Spinal cord (tissue), 10 donors: ENCODE results near the gene MAP4K2. TPM values are rescaled to one million over a fixed set of nuclear protein-coding genes. Genes with fewer than 3 reads are reported as not detected.
A peak's percentile ranks its signal among the peaks of the same experiment; 100 is the strongest.

ENCODE experiments used
- DNase-seq, 6 donors: peaks; one replicate each; pipeline versions ENCODE4 v3.0.0 to v3.0.0-alpha.2; 2013 to 2015; ENCODE audit warnings: low spot score in 6 of 6, low read depth in 4 of 6
- H3K27ac ChIP-seq: one replicate; pipeline ENCODE4 v1.5.1; 2013; ENCODE audit warnings: low read depth, low read length, control low read depth
- H3K27me3 ChIP-seq: one replicate; pipeline ENCODE4 v1.6.1; 2013; ENCODE audit warnings: low read length; ENCODE audit not compliant: control insufficient read depth, insufficient read depth
- H3K36me3 ChIP-seq: one replicate; pipeline ENCODE4 v1.6.1; 2013; ENCODE audit warnings: low read length; ENCODE audit not compliant: control insufficient read depth, insufficient read depth
- H3K4me1 ChIP-seq: one replicate; pipeline ENCODE4 v1.6.1; 2013; ENCODE audit warnings: low read length; ENCODE audit not compliant: control insufficient read depth, insufficient read depth
- H3K4me3 ChIP-seq: one replicate; pipeline ENCODE4 v1.5.1; 2013; ENCODE audit warnings: low read depth, low read length, control low read depth
- H3K9me3 ChIP-seq: one replicate; pipeline ENCODE4 v1.6.1; 2013; ENCODE audit warnings: low read length; ENCODE audit not compliant: control insufficient read depth, insufficient read depth
- WGBS: methylation state at CpG from one replicate; pipeline ENCODE4 v1.1.5; 2013; ENCODE audit warnings: missing lambda C conversion rate; ENCODE audit not compliant: insufficient coverage; 5-methylcytosine and 5-hydroxymethylcytosine counted together
- polyA plus RNA-seq, 2 donors: library from polyadenylated mRNA; unstranded; fragments of 120-200 nt; gene quantifications; one replicate each; pipeline ENCODE4 v1.2.1, GENCODE V29; 2013; ENCODE audit not compliant: insufficient read length in 2 of 2
- total RNA-seq, 2 donors: library from RNA; depleted of rRNA in 1 of 2; stranded (reverse); fragments of 120-200 nt in 1 of 2; fragments of >200 nt in 1 of 2; gene quantifications; one replicate each; pipeline versions ENCODE4 v1.2.3 to v1.2.4, GENCODE V29; 2013 to 2014
- donor health status: healthy.

The MAP4K2 gene
- total and polyA plus RNA-seq, 4 donors = 15.3 to 47.7 (median 31.1) TPM

DNA sequence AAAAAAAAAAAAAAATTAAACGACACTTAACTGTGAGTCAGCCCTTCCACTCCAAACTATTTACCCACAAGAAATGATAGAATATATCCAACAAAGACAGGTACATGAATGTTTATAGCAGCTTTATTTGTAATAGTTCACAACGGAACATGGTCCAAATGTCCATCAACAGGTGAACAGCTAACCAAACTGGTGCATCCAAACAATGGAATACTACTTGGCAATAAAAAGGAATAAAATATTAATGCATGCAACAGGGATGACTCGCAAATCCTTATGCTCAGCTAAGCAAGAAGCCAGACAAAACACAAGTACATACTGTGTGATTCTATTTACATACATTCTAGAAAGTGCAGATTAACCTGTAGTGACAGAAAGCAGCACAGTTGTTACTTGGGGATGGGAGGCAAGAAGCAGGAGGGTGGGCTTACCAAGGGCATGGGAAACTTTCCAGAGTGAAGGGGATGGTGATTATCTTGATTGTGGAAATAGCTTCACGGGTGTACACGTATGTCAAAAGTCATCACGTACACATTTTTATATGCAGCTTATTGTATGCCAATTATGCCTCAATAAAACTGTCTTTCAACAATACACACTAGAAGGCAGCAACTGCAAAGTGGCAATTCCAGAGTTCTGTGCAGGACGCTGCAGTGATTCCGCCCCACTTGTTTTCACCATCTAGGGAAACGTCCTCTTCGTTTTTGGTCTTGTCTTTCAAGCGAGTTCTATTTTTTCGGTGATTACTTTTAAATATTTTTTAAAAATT, 18.0 kb downstream of the MAP4K2 start:
- Histone ChIP-seq H3K27me3 (no peaks in the 10 kb centered on the region), H3K4me3 (no peak overlapping the region), H3K36me3 (peaks cover 42% of the 10 kb centered on the region), H3K9me3 (no peaks in the 10 kb centered on the region), H3K27ac (no peak overlapping the region), H3K4me1 (no peaks in the 10 kb centered on the region)
- 100% methylated on average over 2 of the region's 12 CpGs for WGBS
- DNase-seq = no peak

GRCh38 chr11:64778473-64779298, 24.3 kb downstream of the MAP4K2 start, which contains the start of gene SF1:
SF1 (minus strand) TSS chr11:64778542; CDS start chr11:64778392, 150 bp downstream.
- H3K4me3 ChIP-seq = peak within 1 kb of the TSS; percentile 75
- peaks cover 27% of the 10 kb centered on the region for H3K36me3 ChIP-seq
- DNase-seq = peak; percentile 99 to 100 (median 100)
- H3K27ac ChIP-seq = peak within 1 kb of the TSS; percentile 94
- WGBS = 0% methylated on average over 70 of the region's 80 CpGs
- H3K27me3 ChIP-seq = no peaks in the 10 kb centered on the region
- no peaks in the 10 kb centered on the region for H3K9me3 ChIP-seq
- H3K4me1 ChIP-seq = peaks cover 8% of the 10 kb centered on the region

DNA sequence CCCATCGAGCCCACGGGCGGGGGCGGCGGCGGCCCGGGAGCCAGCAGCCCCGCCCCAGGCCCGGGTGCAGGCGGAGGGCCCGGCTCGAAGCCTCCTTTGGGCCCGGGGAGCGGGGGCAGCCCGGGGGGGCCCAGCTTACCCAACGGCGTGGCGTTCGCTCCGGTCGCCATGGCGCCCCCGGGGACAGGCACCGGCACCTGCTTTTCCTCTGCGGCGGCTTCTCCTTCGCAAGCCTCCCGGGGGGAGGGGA, 24.9 kb downstream of the MAP4K2 start:
- WGBS = 0% methylated on average over 28 of the region's 28 CpGs
- Histone ChIP-seq H3K27me3 (no peaks in the 10 kb centered on the region), H3K4me3 (peak overlapping the region; percentile 63), H3K36me3 (peaks cover 30% of the 10 kb centered on the region), H3K27ac (peak overlapping the region; percentile 94), H3K4me1 (peaks cover 8% of the 10 kb centered on the region), H3K9me3 (no peaks in the 10 kb centered on the region)
- no peak for DNase-seq

DNA sequence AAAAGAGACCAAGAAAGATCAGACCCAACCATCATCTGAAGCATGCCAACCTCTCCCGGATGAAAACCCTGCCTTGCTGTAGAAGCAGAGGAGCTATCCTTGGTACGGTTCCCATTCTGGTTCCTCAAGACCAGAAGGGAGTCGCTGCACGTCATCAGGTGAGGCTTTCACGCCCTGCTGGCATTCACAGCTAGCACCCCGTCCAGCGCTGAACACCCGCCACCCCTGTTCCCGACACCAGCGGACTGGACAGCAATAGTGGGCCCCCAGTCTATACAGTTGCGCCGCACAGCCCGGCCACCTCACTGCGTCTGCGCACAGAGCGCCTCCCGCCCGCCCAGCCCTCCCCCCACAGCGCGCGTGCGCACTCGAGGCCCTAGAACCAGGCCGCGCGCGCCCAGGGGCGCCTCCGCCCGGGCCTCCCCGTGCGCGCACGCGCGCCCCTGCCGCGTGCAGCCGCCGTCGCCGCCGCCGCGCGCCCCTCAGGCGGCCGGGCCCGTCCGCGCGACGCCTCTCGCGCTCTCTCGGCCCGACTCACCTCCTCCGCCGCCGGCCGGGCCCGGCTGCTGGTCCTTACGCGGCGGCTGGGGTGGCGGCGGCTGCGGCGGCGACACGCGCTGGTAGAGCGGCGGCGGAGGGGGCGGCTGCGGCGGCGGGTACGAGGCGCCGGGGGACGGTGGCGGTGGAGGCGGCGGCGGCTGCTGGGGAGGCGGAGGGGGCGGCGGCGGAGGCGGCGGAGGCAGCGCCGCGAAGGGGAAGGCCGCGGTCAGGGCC, 25.4 kb downstream of the MAP4K2 start:
- H3K9me3 ChIP-seq = no peaks in the 10 kb centered on the region

DNA sequence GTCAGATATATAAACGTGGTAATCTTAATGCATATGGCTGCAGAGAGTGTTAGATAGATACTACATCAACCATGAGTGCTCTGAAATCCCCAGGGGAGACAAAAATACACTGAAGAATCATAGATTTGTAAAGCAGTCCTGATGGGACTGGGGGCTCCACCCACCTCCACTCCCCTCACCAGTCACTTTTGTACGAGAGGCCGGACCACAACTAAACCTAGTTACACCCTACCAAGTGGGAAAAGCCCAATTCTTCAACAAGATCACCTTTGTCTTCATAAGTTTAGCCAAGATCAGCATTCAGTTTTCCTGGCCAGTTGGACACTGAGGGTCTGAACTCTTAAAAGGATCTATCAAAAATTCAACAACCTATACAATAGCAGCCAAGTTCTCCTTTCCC, 26.1 kb downstream of the MAP4K2 start:
- Histone ChIP-seq H3K9me3 (no peaks in the 10 kb centered on the region), H3K4me3 (peak overlapping the region; percentile 75), H3K27me3 (no peaks in the 10 kb centered on the region), H3K36me3 (peaks cover 28% of the 10 kb centered on the region), H3K27ac (no peak overlapping the region), H3K4me1 (peaks cover 8% of the 10 kb centered on the region)
- DNase-seq = no peak
- WGBS = 33% methylated on average over 2 of the region's 3 CpGs

More for the DNA sequence above, 25.4 kb downstream of the MAP4K2 start:
- Histone ChIP-seq H3K36me3 (peaks cover 30% of the 10 kb centered on the region), H3K27me3 (no peaks in the 10 kb centered on the region), H3K4me3 (peak overlapping the region; percentile 75), H3K27ac (peak overlapping the region; percentile 94), H3K4me1 (peaks cover 8% of the 10 kb centered on the region)
- WGBS = under 1% methylated on average over 98 of the region's 98 CpGs
- DNase-seq = peak; percentile 77 to 96 (median 82)

DNA sequence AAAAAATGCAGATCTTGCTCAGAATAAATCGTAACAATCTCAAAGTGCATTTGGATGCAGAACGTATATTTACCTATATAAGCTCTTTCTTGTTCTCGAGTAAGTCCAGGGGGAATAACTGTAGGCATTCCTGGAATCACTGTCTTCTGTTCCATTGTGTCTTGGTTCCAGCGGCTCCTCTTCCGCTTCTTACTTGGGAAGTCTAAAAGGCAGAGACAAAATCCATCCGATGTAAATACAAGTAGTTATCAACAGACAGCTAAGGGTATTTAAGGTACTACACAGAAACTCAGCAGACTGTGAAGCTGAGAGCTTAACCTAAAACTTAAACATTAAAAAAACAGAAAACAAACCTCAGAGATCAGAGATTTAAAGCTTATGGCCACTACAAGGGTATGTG, 26.6 kb downstream of the MAP4K2 start:
- Histone ChIP-seq H3K4me1 (peaks cover 8% of the 10 kb centered on the region), H3K4me3 (no peak overlapping the region), H3K27ac (no peak overlapping the region), H3K9me3 (no peaks in the 10 kb centered on the region), H3K27me3 (no peaks in the 10 kb centered on the region), H3K36me3 (peaks cover 28% of the 10 kb centered on the region)
- WGBS = 72% methylated on average over 2 of the region's 6 CpGs
- no peak for DNase-seq

- WGBS = 60% methylated on average over 3 of the region's 5 CpGs
- Histone ChIP-seq H3K4me1 (peaks cover 3% of the 10 kb centered on the region), H3K36me3 (peaks cover 39% of the 10 kb centered on the region), H3K9me3 (no peaks in the 10 kb centered on the region), H3K27me3 (no peaks in the 10 kb centered on the region), H3K27ac (no peak overlapping the region), H3K4me3 (no peak overlapping the region)
- DNase-seq = no peak
Measured at GRCh38 chr11:64774144-64774543, 28.9 kb downstream of the MAP4K2 start.

DNA sequence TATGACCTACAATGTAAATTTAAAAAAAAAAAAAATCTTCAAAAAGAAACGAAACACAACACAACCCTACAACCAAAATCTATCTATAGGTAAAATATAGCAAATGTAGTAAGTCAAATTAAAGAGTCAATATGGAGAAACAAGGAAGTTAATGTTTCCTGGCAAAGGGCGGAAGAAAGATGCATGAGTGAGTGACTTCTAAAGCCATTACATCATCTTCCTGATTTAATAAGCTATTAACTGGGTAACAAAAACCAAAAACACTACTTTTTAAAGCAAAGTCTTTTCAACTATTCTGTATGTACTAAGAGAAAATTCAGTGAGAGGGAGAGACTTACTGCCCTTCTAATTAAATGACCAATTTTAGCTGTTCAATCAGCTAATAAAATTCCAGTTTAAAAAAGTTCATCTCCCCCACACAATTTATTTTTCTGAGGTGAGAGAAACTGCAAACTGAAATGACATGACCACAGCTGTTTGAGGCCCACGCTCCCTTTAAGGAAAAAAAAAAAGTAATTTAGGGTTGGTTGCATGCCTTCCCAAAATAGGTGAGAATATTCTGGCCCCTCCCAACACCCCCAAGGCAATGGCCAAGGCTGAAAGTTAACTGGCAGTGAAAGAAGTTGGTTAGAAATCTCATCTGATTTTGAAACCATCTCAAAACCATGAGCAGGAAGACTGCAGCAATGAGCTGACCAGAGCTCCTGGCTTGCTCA, 30.6 kb downstream of the MAP4K2 start:
- Histone ChIP-seq H3K27me3 (no peaks in the 10 kb centered on the region), H3K36me3 (peaks cover 55% of the 10 kb centered on the region), H3K4me3 (no peak overlapping the region), H3K4me1 (peaks cover 10% of the 10 kb centered on the region), H3K9me3 (no peaks in the 10 kb centered on the region), H3K27ac (no peak overlapping the region)
- no peak for DNase-seq
- WGBS = no CpG with 5 or more reads among the region's 3 CpGs

GRCh38 chr11:64771861-64772260, 31.2 kb downstream of the MAP4K2 start:
- peaks cover 59% of the 10 kb centered on the region for H3K36me3 ChIP-seq

More at GRCh38 chr11:64771861-64772260, 31.2 kb downstream of the MAP4K2 start:
- Histone ChIP-seq H3K4me1 (peaks cover 9% of the 10 kb centered on the region), H3K27me3 (no peaks in the 10 kb centered on the region), H3K9me3 (no peaks in the 10 kb centered on the region), H3K27ac (no peak overlapping the region), H3K4me3 (no peak overlapping the region)
- no CpG with 5 or more reads among the region's 2 CpGs for WGBS
- DNase-seq = no peak
